RKO (cell line): ENCODE data around the gene PTPN18.

ENCODE experiments used
- DNase-seq: peaks from one replicate; pipeline ENCODE4 v3.0.0-alpha.2; 2016; ENCODE audit warnings: low spot score

The PTPN18 gene

DNA sequence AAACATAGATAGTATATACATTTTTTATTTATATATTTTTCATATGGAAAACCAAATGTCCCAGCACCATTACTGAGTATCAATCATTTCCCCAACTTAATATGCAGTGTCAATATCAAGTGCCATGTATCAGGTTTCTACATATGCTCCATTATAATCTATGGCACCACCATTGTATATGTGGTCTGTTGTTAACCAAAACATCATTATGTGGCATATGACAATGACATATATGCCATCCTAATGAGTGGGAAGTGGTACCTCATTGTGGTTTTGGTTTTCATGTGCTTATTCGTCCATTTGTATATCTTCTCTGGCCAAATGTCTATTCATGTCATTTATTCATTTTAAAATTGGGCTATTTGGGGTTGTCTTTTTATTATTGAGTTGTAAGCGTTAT is 9.2 kb downstream of the PTPN18 start:
- DNase-seq: no peak

DNA sequence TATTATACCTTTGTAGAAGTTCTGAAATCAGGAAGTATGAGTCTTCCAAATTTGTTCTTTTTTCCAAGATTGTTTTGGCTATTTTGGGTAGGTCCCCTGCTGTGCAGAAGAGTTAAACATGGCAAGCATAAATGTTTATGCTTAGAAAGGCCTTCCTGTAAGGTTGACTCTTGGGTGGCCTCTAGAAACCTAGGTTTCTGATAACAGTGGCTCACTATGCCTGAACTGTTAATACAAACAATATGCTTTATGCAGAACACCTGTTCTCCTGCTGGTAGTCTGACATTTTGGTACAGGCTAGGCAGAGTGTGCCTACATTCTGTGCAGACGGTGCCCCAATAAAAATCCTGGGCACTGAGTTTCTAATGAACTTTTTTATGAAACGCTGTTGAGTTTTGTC is 10.1 kb downstream of the PTPN18 start:
- no peak for DNase-seq

DNA sequence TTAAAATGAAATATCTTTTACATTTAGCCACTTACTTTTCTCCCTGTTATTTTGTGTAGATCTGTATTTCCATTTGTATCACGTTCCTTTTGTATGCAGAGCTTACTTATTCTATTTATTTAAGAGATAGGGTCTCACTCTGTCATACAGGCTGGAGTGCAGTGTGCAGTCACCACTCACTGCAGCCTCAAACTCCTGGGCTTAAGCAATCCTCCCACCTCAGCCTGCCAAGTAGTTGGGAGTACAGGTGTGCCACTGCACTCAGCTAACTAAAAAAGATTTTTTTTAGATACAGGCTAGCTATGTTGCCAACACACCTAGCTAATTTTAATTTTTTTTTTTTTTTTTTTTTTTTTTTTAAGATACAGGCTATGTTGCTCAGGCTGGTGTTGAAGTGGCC is 10.9 kb downstream of the PTPN18 start:
- DNase-seq: no peak

DNA sequence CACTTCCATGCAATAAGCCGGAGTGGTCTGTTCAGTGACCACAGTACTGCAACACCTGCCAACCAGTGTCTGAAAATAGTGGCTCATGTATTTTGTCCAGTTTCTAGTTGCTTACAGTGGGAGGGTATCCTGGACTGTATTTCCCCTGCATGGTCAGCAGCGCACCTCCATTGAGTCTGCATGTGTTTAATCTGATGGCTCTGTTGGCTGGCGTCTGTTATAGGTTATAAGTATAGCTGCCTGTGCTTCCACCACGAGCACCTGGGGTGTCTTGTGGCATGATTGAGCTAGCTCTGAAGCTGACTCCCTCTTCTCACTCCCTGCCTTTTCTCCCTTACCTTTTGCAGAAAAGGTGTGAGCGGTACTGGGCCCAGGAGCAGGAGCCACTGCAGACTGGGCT is 12.9 kb downstream of the PTPN18 start:
- no peak for DNase-seq

DNA sequence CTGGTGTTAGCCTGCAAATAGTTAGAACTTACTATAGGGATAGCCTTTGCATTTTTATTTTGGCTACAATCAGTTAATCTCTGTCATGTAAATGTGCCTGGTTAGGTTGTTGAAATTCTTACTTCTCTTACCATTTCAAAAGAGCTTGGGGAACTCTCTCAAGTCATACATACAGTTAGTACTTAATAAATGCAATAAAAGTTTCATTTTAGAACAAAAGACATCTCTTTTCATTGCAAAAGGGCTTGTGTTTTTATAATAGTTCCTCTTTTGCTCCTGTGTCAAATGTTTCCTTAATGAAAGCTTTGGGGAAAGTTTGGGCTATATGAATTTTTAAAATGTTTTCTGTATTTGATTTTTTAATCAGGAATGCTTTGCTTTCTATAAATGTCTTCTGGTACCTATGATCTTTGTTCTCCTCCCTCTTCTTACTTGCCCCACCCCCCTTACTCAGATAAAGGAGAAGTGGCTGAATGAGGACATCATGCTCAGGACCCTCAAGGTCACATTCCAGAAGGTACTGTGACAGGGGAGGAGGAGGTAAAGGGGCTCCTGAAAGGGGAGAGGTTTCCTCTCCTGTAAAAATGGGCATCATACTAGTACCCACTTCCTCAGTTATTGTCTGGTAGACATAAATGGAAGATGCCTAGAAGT is 13.6 kb downstream of the PTPN18 start:
- DNase-seq: no peak

DNA sequence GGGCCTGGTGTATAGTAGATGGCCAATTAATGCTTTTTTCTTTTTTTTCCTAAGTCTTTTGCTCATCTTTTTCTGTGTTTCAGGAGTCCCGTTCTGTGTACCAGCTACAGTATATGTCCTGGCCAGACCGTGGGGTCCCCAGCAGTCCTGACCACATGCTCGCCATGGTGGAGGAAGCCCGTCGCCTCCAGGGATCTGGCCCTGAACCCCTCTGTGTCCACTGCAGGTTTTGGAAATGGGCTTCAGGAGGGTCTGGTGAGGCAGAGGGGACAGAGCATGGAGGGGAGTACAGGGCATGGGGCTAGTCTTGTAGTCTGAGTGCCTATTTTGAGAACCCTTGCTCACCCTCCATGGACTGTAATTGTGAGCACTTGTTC is 14.1 kb downstream of the PTPN18 start:
- no peak for DNase-seq

DNA sequence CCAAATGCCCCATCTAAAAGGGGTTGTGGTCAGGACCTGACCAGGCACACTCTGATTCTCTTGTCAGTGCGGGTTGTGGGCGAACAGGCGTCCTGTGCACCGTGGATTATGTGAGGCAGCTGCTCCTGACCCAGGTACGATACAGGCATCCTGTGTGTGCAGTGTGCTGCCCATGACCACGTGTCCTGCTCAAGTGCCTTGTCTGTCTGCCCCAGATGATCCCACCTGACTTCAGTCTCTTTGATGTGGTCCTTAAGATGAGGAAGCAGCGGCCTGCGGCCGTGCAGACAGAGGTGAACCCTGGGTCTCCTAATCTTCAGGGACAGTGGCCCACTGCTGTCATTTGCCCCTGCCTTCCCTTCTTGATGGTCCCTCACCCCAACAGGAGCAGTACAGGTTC is 14.6 kb downstream of the PTPN18 start:
- no peak for DNase-seq

DNA sequence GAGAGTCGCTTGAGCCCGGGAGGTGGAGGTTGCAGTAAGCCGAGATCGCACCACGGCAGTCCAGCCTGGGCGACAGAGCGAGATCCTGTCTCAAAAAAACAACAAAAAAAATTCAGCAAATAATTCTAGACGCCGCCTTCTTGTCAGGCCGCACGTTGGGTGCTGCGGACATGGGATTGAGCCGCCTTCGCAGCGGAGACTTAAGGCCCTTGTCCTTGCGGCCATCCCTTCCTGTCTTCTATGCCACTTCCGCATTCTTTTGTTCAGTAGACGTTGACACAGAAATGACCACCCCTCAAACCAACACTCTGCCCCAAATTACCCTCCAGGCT is 15.8 kb downstream of the PTPN18 start:
- peak; percentile 74 for DNase-seq

DNA sequence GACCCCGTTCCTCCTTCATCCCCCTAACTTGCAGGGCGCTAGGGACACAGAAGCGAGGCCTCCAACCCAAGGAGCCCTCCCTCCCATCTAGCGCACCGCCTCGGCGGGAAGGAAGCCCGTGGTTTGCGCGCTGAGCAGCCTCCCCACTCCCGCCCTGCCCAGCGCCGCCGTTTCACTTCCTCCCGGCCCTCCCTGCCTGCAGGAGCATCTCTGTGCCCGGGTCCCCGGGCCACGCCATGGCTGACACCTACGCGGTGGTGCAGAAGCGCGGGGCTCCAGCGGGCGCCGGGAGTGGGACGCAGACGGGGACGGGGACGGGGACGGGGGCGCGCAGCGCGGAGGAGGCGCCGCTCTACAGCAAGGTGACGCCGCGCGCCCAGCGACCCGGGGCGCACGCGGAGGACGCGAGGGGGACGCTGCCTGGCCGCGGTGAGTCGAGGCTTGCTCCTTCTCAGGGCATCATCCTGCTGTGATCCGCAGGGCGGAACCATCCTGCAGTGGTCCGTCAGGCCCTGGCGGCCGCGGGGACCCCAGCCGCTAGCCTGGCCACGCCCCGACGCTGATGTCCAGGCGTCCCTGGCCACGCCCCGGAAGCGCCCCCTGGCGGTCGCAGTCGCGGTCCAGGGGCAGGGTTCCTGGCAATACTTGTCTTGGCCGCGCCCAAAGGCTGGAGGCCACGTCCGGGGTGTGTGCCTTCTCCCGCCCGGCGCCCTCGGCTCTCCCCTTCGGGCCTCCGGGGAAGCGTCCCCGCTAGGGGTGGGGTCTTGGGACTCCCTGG is 16.4 kb downstream of the PTPN18 start:
- peak; percentile 89 for DNase-seq

DNA sequence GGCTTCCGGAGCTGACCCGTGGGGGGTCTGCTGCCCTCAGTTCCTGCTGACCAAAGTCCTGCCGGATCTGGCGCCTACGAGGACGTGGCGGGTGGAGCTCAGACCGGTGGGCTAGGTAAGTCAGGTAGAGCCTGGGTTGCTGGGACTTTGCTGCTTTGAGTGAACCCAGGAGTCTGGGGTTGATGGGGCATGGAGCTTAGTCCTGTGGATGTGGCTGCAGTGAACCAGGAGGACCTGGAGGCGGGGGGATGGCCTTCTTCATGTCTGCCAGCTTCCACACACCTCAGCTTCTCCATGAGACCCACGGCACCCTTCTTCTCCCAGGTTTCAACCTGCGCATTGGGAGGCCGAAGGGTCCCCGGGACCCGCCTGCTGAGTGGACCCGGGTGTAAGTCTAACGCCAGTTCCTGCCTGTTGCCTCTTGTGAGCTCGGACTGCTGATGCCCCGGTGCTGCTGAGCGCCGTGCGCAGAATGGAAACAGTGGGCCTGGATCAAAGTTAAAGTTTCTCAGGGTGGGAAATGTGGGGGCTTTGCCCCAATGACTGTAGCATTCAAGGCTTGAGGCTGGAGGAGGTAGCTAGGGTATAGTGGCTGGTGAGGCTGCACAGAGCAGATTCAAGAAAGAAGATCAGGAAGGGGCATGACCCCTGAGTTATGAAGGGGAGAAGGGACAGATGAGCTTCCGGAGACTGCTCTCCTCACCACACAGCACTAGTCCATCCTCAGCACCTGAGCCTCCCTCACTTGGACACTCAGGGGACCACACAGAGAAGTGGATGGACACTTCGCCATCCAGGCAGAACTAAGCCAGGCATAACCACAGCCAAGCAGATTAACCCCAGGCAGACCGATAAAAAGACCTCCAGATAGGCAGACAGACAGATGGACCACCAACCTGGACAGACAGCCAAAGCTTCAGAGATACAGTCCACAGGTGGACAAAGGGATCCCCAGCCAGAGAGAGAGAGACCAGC is 17.3 kb downstream of the PTPN18 start:
- DNase-seq: peak; percentile 32

DNA sequence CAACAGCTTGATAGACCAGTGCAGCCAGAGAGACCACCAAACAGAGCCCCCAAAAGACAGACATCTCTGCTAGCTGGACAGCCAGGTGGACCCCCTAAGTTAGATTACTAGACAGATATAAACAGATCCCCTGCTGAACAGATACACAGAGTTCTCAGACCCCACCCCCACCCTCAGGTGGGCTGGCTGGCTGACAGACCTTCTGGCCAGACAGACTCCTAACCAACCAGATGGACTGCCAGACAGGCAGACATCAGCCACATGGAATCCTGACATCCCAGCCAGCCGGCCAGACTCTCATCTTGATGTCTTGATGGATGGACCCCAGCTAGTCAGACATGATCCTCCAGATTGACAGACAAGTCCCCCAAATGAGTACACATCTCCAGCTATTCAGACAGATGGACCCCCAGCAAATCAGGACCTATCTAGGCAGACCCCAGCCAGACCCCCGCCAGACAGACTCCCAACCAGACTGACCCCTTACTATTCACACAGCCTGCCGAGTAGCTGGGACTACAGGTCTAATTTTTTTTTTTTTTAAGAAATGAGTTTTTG is 18.0 kb downstream of the PTPN18 start:
- DNase-seq: no peak

DNA sequence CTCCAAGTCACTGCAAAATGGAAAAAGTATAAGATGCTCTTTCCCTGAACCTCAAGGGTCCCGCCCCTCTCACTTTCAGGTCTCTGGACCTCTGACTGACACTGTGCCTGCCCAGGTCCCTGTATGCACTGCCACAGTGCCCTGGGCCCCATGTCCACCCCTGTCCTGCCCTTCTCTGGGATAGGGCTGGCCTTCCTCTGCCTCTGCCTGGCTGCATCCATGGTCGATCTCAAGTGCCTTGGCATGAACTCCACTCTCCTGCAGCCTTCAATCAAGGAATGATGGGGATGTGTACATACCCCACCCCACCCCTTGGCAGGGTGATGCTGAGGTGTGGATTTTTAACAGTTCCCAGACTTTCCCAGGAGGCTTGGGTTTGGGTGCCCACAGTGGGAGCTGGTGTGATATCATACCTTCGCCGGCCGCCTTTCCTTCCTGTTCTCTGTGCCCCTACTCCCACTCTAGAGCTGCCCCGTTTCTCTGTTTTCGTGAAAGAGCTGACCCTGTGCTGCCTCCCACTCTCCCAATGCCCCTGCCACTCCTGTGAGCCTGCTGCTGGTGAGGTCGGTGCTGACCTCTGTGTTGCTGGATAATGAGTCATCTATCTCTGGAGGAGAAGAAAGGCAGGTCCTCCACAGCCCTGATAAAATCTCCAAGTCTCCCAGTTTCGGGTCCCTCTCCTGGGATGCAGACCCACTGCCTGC is 18.9 kb downstream of the PTPN18 start:
- DNase-seq: no peak

DNA sequence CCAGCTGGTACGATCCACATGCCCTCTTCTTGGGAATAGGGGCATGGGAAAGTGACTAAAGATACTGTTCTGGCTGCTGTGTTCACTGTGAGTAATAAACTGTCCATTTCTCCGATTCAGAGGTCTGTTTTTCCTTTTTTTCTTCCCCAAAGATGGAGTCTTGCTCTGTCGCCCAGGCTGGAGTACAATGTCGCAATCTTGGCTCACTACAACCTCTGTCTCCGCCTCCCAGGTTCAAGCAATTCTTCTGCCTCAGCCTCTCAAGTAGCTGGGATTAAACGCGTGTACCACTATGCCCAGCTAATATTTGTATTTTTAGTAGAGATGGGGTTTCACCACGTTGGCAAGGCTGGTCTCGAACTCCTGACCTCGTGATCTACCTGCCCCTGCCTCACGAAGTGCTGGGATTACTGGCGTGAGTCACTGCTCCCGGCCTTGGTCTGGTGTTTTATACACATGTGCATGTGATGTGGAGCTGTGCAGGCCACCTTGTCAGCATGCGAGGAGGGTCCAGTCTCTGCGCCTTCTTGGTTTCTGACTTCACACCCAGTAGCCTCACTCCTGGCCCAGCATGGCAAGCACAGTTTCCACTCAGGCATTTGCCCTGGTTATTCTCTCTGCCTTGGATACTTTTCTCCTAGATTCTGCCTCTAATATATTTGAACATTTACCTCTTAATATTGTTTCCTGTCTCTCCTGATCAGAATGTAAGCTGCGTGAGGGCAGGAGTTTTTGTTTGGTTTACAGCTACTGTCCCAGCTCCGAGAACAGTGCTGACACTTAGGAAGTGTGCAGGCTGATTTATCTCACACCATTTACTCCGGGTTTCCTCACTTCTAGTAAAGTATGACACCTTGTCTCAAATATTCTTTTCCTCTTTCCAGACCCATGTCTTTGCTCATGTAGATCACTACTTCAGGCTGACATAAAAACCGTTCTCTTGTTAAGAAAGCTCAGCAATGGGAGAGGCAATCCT is 19.7 kb downstream of the PTPN18 start:
- DNase-seq: no peak

DNA sequence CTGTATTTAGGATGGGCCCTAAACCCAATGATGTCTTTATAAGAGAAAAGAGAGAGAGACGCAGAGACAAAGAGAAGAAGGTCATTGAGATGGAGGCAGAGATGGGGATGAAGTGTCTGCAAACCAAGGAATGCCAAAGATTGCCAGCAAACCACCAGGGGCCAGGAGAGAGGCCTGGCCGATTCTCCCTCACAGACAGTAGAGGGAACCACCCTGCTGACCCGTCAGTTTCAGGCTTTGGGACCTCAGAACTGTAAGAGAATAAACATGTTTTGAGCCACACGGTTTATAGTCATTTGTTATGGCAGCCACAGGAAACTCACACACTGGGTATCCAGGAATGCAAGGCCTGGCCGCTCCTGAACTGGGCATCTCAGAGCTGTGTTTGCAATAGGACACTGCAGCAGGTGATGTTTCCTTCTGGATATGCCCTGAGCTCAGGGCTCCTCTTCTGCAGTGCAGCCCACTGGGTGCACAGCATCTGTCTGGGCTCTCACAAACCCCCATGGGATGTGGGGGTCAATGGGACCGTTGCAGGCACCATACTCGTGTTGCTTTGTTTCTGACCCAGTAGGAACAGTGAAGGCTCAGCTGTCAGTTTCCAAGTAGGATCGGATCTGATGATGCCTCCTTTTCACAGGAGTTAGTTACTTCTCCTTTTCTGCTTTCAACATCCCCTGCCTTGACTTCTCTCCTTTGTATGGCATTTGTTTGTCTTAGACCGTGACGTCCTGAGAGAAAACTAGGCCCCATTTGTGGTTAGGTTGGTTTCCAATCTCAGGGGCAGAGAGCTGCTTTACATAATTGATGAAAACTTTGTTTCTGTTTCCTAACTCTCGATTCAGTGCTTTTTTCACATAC is 20.8 kb downstream of the PTPN18 start:
- no peak for DNase-seq

DNA sequence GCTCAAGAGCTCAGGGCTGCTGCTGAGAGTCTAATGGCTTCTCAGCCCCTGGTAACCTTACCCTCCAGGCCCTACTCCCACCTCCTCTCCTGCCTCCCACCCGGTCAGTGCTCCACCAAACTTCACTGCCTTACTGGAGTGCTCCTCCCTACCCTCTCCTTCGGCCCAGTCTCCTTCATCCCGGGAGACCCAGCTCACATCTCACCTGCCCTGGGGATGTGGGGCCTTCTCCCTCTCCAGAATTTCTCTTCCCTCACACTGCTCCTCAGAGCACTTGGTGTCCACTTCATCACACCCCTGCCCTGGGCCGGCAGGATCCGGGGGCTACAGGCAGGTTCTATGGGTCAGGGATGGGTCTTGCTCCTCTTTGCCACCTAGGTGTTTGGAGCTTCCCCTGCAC is 21.6 kb downstream of the PTPN18 start:
- no peak for DNase-seq

DNA sequence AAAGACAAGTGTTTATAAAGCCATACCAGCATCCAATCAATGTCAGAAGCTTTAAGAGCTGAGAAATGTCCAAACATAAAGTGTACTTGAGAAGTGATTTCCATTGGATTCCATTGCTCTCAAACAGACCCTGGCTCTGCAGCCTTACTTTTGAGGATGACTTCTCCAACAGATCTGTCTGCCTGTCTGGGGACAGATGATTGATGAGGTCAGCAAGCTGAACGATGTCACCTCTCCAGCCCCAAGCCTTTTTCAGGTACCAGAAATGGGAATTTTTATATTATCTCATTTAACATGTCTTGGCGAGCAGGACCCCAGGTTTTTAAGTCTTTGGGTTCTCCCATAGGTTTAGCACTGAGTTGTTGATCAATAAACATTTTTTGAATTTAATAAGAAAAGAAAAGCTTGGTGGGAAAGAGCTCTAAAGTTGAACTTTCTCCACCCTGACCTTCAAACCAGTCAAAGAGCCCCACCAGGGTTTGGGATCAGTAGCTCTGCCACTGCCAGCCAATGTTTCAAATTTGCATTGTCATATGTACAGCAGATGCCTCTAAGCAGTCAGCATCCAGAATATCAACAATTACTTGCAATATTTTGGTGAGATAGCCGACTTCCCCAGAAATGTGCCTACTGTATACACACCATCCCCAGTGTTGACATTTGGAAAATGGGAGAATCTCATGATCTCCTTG is 22.5 kb downstream of the PTPN18 start:
- no peak for DNase-seq

DNA sequence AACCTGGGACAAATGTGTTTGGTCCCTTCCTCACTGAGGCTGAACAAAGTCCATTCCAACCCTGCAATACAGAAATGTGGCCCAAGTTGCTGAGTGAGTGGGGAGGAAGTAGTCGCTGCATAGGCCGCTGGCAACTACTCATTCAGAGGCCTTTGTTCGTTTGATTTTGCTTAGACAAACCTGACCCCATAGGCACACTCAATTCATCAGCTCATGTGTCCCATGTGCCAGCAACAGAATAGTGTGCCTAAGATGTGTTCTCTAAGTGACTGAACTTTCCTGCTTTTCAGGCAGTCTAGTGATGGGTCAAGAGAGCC is 23.0 kb downstream of the PTPN18 start:
- DNase-seq: no peak

DNA sequence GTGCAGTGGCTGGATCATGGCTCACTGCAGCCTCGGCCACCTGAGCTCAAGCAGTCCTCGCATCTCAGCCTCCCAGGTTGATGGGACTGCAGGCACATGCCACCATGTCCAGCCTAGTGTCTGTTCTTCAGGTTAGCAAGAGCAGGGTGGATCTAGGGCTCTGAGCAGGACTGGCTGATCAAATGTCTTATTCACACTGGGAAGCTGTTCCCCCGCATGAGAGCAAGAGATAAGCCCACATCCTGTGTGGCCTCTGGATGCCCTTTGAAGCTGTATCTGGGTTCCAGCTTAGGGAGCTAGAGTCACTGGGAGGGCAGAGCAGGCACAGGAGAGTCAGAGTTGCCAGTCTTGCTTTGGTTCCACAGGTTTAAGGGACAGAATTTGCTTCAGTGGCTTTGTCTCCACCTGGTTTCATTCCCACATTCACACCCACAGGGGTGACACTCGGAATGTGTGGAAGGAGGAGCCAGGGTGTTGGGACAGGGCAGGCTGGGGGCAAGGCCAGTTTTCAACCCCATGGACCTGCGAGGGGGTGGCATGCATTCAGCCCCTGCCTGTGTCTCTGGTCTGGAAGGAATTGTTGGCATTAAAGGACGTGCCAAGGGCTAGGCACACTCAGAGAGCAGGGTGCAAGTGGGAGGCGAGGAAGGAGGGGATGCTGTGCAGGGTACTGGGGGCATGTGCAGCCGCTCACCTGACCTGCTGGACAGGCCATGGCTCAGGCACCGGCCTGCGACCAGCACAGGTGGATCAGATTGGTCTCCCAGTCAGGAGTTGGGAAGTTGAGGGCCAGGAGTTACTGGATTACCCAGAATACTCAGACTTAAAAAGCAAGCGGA is 24.5 kb downstream of the PTPN18 start:
- no peak for DNase-seq
